Gastrocnemius medialis (tissue), 4 donors: ENCODE results near the gene RGS1.

ENCODE experiments used
- POLR2A ChIP-seq, 2 donors: fragments of 450-650 bp; IDR thresholded peaks; one replicate each; pipeline ENCODE4 v1.6.1; 2017; ENCODE audit warnings: antibody characterized with exemption in 2 of 2, mild to moderate bottlenecking in 2 of 2, moderate library complexity in 2 of 2
- TF ChIP-seq, protein P1 (sequence below), 5 experiments: fragments of 450-650 bp in 3 of 5; fragments of 200-600 bp in 2 of 5; sonication (generic) in 2 of 5; IDR thresholded peaks in 4 of 5; conservative IDR thresholded peaks in 1 of 5; 1 replicate in 4 of 5; 2 replicates in 1 of 5; pipeline ENCODE4 v1.5.1; 2016 to 2019; ENCODE audit warnings: antibody characterized with exemption in 5 of 5, mild to moderate bottlenecking in 3 of 5, moderate library complexity in 3 of 5

DNA sequence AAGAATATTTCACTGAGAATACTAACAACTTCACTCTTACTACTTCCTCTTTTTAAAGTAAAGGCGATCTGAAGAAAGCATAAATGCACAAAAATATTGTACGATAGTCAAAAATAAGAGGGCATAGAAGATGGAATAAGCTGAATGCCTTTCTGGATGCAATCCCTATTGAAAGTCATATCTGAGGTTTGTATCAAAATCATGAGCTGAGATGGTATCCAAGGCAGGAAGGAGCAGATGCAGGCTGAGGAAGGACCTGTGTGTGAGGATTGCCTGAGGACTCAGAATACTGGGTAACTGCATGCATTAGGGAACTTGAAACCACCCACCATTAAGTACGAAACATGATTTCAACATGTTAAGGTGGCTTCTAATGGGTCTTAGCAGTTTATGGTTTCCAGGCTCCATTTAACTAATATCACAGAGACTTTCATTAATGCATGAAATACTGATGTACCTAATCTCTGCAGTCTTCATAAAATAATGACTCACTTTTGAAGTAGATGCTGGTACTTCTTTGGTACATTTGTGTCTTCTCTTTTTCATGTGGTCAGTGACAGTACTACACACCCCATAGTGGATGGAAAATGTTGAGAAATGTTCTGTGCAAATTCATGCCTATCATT lies 29.6 kb upstream of the RGS1 start:
- TF ChIP-seq, protein P1, sequence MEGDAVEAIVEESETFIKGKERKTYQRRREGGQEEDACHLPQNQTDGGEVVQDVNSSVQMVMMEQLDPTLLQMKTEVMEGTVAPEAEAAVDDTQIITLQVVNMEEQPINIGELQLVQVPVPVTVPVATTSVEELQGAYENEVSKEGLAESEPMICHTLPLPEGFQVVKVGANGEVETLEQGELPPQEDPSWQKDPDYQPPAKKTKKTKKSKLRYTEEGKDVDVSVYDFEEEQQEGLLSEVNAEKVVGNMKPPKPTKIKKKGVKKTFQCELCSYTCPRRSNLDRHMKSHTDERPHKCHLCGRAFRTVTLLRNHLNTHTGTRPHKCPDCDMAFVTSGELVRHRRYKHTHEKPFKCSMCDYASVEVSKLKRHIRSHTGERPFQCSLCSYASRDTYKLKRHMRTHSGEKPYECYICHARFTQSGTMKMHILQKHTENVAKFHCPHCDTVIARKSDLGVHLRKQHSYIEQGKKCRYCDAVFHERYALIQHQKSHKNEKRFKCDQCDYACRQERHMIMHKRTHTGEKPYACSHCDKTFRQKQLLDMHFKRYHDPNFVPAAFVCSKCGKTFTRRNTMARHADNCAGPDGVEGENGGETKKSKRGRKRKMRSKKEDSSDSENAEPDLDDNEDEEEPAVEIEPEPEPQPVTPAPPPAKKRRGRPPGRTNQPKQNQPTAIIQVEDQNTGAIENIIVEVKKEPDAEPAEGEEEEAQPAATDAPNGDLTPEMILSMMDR (IDR thresholded peaks at IDR 0.05 in 4 of 5, conservative IDR thresholded peaks at IDR 0.05 in 1 of 5), result no peak
- TF ChIP-seq POLR2A (IDR thresholded peaks at IDR 0.05), result no peak
